C4-2B (cell line): ENCODE results near the gene CDKAL1.

Source experiments
- CTCF ChIP-seq: fragments of 450-650 bp; conservative IDR thresholded peaks from 2 replicates; pipeline ENCODE4 v1.5.1; 2017; ENCODE audit warnings: mild to moderate bottlenecking
- ZFX ChIP-seq: fragments of 450-650 bp; IDR thresholded peaks from 2 replicates; pipeline ENCODE4 v1.6.1; 2017

GRCh38 chr6:20921578-20921977 lies 387.3 kb downstream of the CDKAL1 start:
- TF ChIP-seq CTCF (no peak), ZFX (no peak)
